GM18951 (cell line): ENCODE data around the gene TRMT44.
A peak's percentile ranks its signal among the peaks of the same experiment; 100 is the strongest.
"Not testable (repeated sequence)": the region's sequence is repeated elsewhere in the genome, so short reads cannot be mapped to it uniquely, and the experiment has no call there.

ENCODE experiments used
- POLR2A ChIP-seq: IDR thresholded peaks from 4 replicates; pipeline ENCODE4 v1.6.1; 2011; ENCODE audit warnings: mild to moderate bottlenecking; ENCODE audit not compliant: insufficient read length, insufficient read depth; ENCODE audit errors: extremely low read depth
- in situ Hi-C: fragments of 300-500 bp; cut with MboI; formaldehyde crosslinking; loops from one replicate; pipeline ENCODE4 v1.12.0; 2022; ENCODE audit warnings: low sequenced_read_pairs, mixed read lengths, inconsistent platforms; ENCODE audit not compliant: unreplicated experiment

Gene TRMT44

GRCh38 chr4:8411351-8412180, 29.0 kb upstream of the TRMT44 start:
- in situ Hi-C loops, result no loop called here
- no peak for TF ChIP-seq POLR2A

GRCh38 chr4:8412288-8412687, 28.3 kb upstream of the TRMT44 start:
- no peak for TF ChIP-seq POLR2A
- in situ Hi-C loops, result no loop called here

GRCh38 chr4:8414377-8414776, 26.2 kb upstream of the TRMT44 start:
- in situ Hi-C loops, result no loop called here

GRCh38 chr4:8417071-8417614, 23.4 kb upstream of the TRMT44 start:
- no peak for TF ChIP-seq POLR2A
- in situ Hi-C loops, result no loop called here

More at GRCh38 chr4:8414377-8414776, 26.2 kb upstream of the TRMT44 start:
- TF ChIP-seq POLR2A, result no peak

DNA sequence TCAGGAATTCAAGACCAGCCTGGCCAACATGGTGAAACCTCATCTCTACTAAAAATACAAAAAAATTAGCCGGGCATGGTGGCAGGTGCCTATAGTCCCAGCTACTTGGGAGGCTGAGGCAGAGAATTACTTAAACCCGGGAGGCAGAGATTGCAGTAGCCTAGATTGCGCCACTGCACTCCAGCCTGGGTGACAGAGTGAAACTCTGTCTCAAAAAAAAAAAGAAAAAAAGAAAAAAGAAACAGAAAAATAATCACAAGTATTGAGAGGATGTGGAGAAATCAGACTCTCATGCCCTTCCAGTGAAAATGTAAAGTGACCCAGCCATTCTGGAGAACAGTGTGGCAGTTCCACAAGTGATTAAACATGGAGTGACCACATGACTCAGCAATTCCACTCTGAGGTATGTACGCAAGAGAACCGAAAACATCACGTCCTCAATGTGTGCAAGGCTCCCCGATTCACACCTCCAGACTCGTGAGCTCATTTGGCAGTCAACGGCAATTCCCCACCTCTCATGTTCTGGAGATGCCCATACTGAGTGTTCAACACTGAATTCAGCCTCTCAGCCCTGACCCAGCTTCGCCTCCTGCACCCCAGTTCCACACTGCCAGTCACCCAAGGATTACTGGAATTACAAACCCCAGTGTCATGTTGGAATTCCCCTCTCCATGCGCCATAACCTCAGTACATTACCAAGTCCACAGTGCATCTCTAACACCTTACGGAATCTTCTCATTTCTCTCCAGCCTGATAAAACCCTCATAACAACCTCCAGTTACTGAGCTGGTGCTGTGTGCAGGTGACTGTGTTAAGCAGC, 21.1 kb upstream of the TRMT44 start:
- no peak for TF ChIP-seq POLR2A
- in situ Hi-C loops, result no loop called here

GRCh38 chr4:8420151-8420550, 20.4 kb upstream of the TRMT44 start:
- in situ Hi-C loops, result not testable (repeated sequence)

DNA sequence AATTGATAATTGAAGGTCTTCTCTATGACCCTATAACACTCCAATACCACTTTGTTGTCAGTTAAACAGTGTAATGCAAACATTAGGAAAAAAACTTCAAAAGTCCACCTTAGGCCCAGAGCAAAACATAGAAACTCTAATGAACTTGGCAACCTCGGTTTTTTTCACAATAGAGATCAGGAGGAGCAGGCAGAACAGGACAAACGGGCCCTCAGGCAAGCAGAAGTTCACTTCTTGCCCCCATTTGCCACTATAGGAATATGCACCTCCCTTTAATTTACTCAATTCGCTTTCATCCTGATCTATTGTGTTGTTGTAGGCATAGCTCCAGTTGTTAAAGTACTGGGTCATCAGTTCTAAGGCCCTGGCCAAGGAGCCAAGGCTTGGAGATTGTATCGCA, 18.2 kb upstream of the TRMT44 start:
- no peak for TF ChIP-seq POLR2A
- in situ Hi-C loops, result no loop called here

GRCh38 chr4:8422786-8423185, 17.8 kb upstream of the TRMT44 start:
- in situ Hi-C loops, result no loop called here
- TF ChIP-seq POLR2A, result no peak

DNA sequence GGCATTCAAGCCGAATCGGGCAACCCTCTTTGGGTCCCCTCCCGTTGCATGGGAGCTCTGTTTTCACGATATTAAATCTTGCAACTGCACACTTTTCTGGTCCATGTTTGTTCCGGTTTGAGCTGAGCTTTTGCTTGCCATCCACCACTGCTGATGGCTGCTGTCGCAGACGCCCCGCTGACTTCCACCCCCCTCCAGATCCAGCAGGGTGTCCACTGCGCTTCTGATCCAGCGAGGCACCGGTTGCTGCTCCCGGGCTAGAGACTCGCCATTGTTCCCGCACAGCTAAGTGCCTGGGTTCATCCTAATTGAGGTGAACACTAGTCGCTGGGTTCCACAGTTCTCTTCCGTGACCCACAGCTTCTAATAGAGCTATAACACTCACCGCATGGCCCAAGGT, 13.3 kb upstream of the TRMT44 start:
- in situ Hi-C loops, result no loop called here
- no peak for TF ChIP-seq POLR2A

DNA sequence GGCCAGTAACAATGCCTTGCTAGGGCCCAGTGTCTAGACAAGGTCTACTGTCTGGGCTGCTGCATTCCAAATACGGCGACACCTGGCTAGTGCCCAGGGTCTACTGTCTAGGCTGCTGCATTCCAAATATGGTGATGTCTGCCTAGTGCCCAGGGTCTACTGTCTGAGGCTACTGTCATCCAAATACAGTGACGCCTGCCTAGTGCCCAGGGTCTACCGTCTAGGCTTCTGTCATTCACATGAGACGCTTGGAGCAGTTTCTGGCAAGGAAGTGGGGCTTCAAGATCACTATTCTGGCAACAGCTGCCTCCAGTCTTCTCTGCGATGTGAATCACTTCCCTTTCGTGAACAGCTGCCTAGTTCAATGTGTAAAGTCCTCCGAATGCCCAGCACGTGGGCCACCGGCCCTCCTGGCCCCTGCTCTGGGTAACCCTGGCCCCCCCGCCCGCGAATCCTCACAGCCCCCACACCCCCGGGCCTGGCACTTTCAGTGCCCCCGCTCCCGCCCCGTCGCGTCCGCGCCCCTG, 12.8 kb upstream of the TRMT44 start:
- in situ Hi-C loops, result no loop called here
- TF ChIP-seq POLR2A, result no peak

DNA sequence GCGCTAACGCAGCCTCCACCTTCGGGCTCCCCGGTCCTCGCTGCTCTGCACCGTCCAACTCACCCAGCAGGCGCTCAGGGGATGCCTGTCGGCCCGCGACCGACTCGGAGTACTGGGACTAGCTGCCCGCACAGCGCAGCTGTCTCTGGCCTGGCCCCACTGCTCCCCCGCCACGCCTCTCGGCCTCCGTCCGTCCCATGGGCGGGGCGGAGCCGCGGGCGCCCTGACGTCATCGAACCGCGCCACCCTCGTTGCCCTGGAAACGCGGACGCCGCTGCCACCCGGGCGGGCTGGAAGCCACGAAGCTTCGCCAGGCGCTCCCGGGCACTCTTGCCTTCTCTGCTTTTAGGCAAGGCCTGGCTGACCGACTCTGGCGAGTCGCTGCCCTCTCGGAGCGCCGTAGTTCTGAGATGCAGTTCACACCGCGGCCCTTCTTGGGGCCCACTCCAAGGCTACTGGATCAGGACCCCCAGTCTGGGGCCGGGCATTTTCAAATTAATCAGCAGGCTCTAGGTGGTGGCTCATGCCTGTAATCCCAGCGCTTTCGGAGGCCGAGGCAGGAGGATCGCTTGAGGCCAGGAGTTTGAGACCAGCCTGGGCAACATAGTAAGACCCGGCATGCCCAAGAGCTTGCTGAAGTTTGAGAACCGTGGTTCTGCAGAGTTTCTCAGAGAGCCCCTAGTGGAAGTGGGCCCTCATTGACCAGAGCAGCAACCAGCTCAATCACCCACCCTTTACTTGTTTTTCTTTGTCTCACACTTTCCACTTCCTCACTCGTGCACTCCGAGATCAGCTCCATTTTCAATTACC, 12.1 kb upstream of the TRMT44 start:
- in situ Hi-C loops, result no loop called here
- peak; percentile 75 for TF ChIP-seq POLR2A

GRCh38 chr4:8431553-8431952, 9.0 kb upstream of the TRMT44 start:
- in situ Hi-C loops, result no loop called here
- TF ChIP-seq POLR2A, result no peak

- in situ Hi-C loops, result no loop called here
- TF ChIP-seq POLR2A, result no peak
Observed at GRCh38 chr4:8433136-8433535, 7.4 kb upstream of the TRMT44 start.
